BE2C (cell line): ENCODE measurements around the gene ZCCHC8.

Experiments used
- DNase-seq: peaks from one replicate; pipeline ENCODE4 v3.0.0-alpha.2; 2020
- H3K27me3 ChIP-seq: fragments of 250-450 bp; sonication (Bioruptor Pico); 2 replicates; pipeline ENCODE4 v1.5.1; 2020; ENCODE audit warnings: mild to moderate bottlenecking
- H3K36me3 ChIP-seq: fragments of 250-450 bp; sonication (Bioruptor Pico); 2 replicates; pipeline ENCODE4 v1.5.1; 2020; ENCODE audit warnings: mild to moderate bottlenecking
- H3K4me1 ChIP-seq: fragments of 250-450 bp; sonication (Bioruptor Pico); 2 replicates; pipeline ENCODE4 v1.5.1; 2020
- H3K4me3 ChIP-seq: 2 replicates; pipeline ENCODE4 v1.5.1; 2011; ENCODE audit warnings: low read depth, low read length
- H3K9me3 ChIP-seq: fragments of 250-450 bp; sonication (Bioruptor Pico); 2 replicates; pipeline ENCODE4 v1.5.1; 2020
- CTCF ChIP-seq: IDR thresholded peaks from 2 replicates; pipeline ENCODE4 v1.5.1; 2012; ENCODE audit warnings: mild to moderate bottlenecking, low read depth, low read length

The ZCCHC8 gene

DNA sequence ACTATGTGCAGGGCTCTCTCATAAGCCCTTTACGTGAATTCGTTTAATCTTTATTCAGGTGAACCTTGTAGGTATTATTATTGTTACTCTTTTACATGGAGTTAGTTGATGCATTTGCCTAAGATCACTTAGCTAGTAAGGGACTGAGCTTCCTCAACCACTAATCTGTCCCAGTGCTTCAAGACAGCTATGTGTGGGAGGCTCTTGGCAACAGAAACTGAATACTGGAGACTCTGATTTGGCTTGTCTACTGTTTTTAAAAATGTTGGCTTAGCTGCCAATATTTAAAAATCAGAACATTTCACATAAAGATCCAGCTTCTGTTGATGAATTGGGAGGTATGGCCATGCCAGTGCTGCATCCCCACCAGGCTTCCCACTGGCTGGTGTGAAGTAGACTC, 33.1 kb upstream of the ZCCHC8 start:
- TF ChIP-seq CTCF: no peak
- DNase-seq: no peak
- Histone ChIP-seq H3K4me1 (no peaks in the 10 kb centered on the region), H3K4me3 (no peak overlapping the region), H3K9me3 (no peaks in the 10 kb centered on the region), H3K27me3 (no peaks in the 10 kb centered on the region), H3K36me3 (peaks cover 65% of the 10 kb centered on the region)

DNA sequence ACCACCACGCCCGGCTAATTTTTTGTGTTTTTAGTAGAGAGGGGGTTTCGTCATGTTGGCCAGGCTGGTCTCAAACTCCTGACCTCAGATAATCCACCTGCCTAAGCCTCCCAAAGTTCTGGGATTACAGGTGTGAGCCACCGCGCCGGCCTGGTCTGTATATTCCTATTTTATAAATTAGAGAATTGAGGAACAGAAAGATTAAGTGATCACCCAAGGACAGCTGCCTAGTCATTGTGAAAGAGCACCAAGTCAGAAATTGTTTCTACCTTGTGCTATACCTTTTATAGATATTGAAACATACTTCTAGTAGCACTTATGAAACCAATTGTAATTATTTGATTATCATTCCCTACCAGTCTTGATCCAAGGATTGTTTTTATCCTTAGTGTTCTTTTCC, 28.3 kb upstream of the ZCCHC8 start:
- H3K9me3 ChIP-seq: no peaks in the 10 kb centered on the region
- no peak for TF ChIP-seq CTCF
- DNase-seq: no peak
- H3K4me3 ChIP-seq: no peak overlapping the region
- no peaks in the 10 kb centered on the region for H3K27me3 ChIP-seq
- H3K36me3 ChIP-seq: peaks cover 57% of the 10 kb centered on the region
- no peaks in the 10 kb centered on the region for H3K4me1 ChIP-seq

DNA sequence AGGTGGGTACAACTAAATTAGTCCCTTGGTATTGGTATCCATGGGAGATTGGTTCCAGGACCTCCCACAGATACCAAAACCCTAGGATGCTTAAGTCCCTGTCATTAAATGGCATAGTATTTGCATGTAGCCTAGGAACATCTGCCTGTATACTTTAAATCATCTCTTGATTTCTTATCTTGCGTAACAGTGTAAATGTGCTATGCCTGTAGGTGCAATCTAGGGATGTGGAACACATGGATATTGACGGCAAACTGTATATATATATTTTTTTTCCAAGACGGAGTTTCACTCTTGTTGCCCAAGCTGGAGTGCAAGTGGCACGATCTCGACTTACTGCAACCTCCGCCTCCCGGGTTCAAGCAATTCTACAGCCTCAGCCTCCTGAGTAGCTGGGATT, 27.9 kb upstream of the ZCCHC8 start:
- peaks cover 57% of the 10 kb centered on the region for H3K36me3 ChIP-seq
- DNase-seq: no peak
- no peaks in the 10 kb centered on the region for H3K27me3 ChIP-seq
- H3K4me3 ChIP-seq: peak overlapping the region; percentile 100
- TF ChIP-seq CTCF: no peak
- H3K4me1 ChIP-seq: no peaks in the 10 kb centered on the region
- H3K9me3 ChIP-seq: no peaks in the 10 kb centered on the region

DNA sequence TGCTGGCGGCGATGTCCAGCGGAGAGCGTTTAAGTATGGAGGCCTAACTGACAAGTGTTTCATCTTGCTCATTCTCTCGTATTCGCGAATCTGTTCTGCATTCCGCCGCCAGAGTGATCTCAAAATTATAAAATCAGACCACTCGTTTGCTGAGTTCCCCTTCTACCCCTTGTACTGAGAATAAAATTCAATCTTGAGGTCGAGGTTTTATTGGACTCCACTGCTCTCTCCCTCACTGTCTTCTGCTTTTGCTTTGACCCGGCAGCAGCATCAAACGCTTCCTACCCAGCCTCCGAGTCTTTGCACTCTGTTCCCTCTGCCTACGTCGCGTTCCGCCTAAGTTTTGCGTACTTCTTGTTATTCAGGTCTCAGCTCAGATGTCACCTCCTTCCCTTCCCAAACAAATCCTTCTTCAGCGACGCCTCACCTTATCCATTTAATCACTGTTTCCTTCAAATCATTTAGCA, 26.8 kb upstream of the ZCCHC8 start:
- no peaks in the 10 kb centered on the region for H3K27me3 ChIP-seq
- H3K4me3 ChIP-seq: peak overlapping the region; percentile 100
- peaks cover 60% of the 10 kb centered on the region for H3K36me3 ChIP-seq
- no peaks in the 10 kb centered on the region for H3K9me3 ChIP-seq
- DNase-seq: no peak
- no peaks in the 10 kb centered on the region for H3K4me1 ChIP-seq
- no peak for TF ChIP-seq CTCF

- peak within 1 kb of the TSS; percentile 100 for H3K4me3 ChIP-seq
- DNase-seq: peak; percentile 99
- no peaks in the 10 kb centered on the region for H3K9me3 ChIP-seq
- TF ChIP-seq CTCF: no peak
- no peaks in the 10 kb centered on the region for H3K27me3 ChIP-seq
- no peaks in the 10 kb centered on the region for H3K4me1 ChIP-seq
- peaks cover 62% of the 10 kb centered on the region for H3K36me3 ChIP-seq
Observed at GRCh38 chr12:122526683-122527477, 26.1 kb upstream of the ZCCHC8 start, which contains the start of the genes KNTC1 and RSRC2. KNTC1 (plus strand) TSS chr12:122527249; CDS start chr12:122530064, 2,815 bp downstream. RSRC2 (minus strand) TSS chr12:122526936; CDS start chr12:122526853, 83 bp downstream.
